Measurements from ENCODE around the gene DCHS2. TPM values are rescaled to one million over a fixed set of nuclear protein-coding genes. Genes with fewer than 3 reads are reported as not detected.

The DCHS2 gene
- total and polyA plus RNA-seq, 2 of the 8 experiments (the other 6 are each of a cell fraction or from before 2014, with no cell fraction given) = 0.54 to 2.6 TPM

GRCh38 chr4:154506253-154506652 lies 14.7 kb upstream of the DCHS2 start:
- Histone ChIP-seq H3K56ac (replicated peaks; ENCODE audit: insufficient read length, low read depth, low read length) (no peak overlapping the region), H2BK5ac (ENCODE audit: low read depth, low read length) (no peak overlapping the region), H3K18ac (ENCODE audit: extremely low read depth, low read length) (no peak overlapping the region), H3K4ac (replicated peaks; ENCODE audit: insufficient read length, low read depth, low read length) (no peak overlapping the region), H3K79me2 (ENCODE audit: control insufficient read depth in 1 of 2, insufficient read depth in 2 of 2, low read length in 2 of 2) (no peaks in the 10 kb centered on the region), H4K5ac (ENCODE audit: insufficient read length, low read depth, low read length) (no peak overlapping the region), H3K23me2 (ENCODE audit: low read depth, low read length) (no peaks in the 10 kb centered on the region), H3K4me2 (ENCODE audit: insufficient read depth in 1 of 2, low read depth in 2 of 2, low read length in 2 of 2) (no peak overlapping the region), H2AK5ac (ENCODE audit: low read depth, low read length) (no peak overlapping the region), H2BK15ac (ENCODE audit: low read length) (no peak overlapping the region), H3K4me3 (ENCODE audit: extremely low read depth in 1 of 4, insufficient read depth in 2 of 4, low read depth in 3 of 4, low read length in 4 of 4) (no peak overlapping the region), H3K27ac (ENCODE audit: low read depth, low read length) (no peak overlapping the region), H3K9ac (replicated peaks in 1 of 4; ENCODE audit: extremely low read depth in 1 of 4, low read depth in 3 of 4, low read length in 3 of 4) (no peak overlapping the region), H3K23ac (ENCODE audit: insufficient read length) (no peak overlapping the region), H2BK12ac (ENCODE audit: low read depth, low read length) (no peak overlapping the region), H2BK20ac (ENCODE audit: low read length) (no peak overlapping the region), H4K91ac (replicated peaks; ENCODE audit: insufficient read length, low read length) (no peak overlapping the region), H3K4me1 (replicated peaks in 1 of 4; ENCODE audit: control insufficient read depth in 3 of 4, insufficient read depth in 4 of 4, low read length in 3 of 4) (no peaks in the 10 kb centered on the region; a peak in 1 of 7 replicates), H2AFZ (ENCODE audit: low read length) (no peak overlapping the region), H4K8ac (ENCODE audit: extremely low read depth, insufficient read depth, low read length) (no peak overlapping the region), H3K14ac (ENCODE audit: insufficient read length) (no peak overlapping the region), H4K20me1 (replicated peaks in 1 of 2; ENCODE audit: control insufficient read depth in 1 of 2, insufficient read depth in 2 of 2, low read length in 2 of 2) (no peaks in the 10 kb centered on the region), H3K9me3 (ENCODE audit: insufficient read depth in 2 of 2, low read depth in 1 of 2, low read length in 1 of 2) (no peaks in the 10 kb centered on the region), H3K79me1 (ENCODE audit: low read depth, low read length) (no peaks in the 10 kb centered on the region), H3K27me3 (replicated peaks in 1 of 4; ENCODE audit: control insufficient read depth in 3 of 4, extremely low read depth in 1 of 4, insufficient read depth in 3 of 4, low read length in 3 of 4) (no peaks in the 10 kb centered on the region), H2BK120ac (replicated peaks; ENCODE audit: low read depth, low read length) (no peak overlapping the region), H3K36me3 (ENCODE audit: control insufficient read depth in 2 of 4, insufficient read depth in 4 of 4, low read length in 3 of 4) (no peaks in the 10 kb centered on the region)
- no peak for DNase-seq (ENCODE audit: low read depth in 1 of 2, low spot score in 2 of 2)
- 38% methylated on average over 2 of the region's 2 CpGs; no CpG with 5 or more reads in 1 of the 2 experiments for WGBS, 2 experiments (ENCODE audit: extremely low coverage in 1 of 2, insufficient coverage in 1 of 2, insufficient read length in 1 of 2, insufficient replicate concordance in 2 of 2, low coverage in 1 of 2, low lambda C conversion rate in 2 of 2, missing lambda C conversion rate in 1 of 2)
- CTCF ChIA-PET (ENCODE audit: partially characterized antibody) = interaction anchor here (0.8 to 9.6 kb wide), 33 partner anchors 10 to 726 kb away, joined by 3 to 97 read pairs (median 3); partner anchors contain the start of gene DCHS2
- peak; percentile 69 for FAIRE-seq
- TF ChIP-seq TAF1 (IDR thresholded peaks at IDR 0.05; ENCODE audit: low read depth, low read length) (no peak), CTCF (IDR thresholded peaks at IDR 0.05; ENCODE audit: control extremely low read depth in 1 of 3, insufficient read depth in 1 of 3, low read depth in 1 of 3, low read length in 3 of 3) (peak in 2 of 3 experiments; percentile 60 to 61; a peak in 3 of 4 replicates), POU5F1 (IDR thresholded peaks at IDR 0.05; ENCODE audit: low read depth, low read length) (no peak), RAD21 (IDR thresholded peaks at IDR 0.05 in 1 of 2, conservative IDR thresholded peaks at IDR 0.05 in 1 of 2; ENCODE audit: low read depth in 2 of 2, low read length in 2 of 2) (peak; percentile 68 to 70), CREB1 (IDR thresholded peaks at IDR 0.05) (no peak), POLR2AphosphoS5 (IDR thresholded peaks at IDR 0.05; ENCODE audit: low read depth, low read length) (no peak), SRF (IDR thresholded peaks at IDR 0.05; ENCODE audit: low read depth, low read length) (no peak), KDM4A (IDR thresholded peaks at IDR 0.05; ENCODE audit: low read depth, low read length, severe bottlenecking) (no peak), BACH1 (IDR thresholded peaks at IDR 0.05; ENCODE audit: low read length) (no peak)
- TF ChIP-seq, protein P1, sequence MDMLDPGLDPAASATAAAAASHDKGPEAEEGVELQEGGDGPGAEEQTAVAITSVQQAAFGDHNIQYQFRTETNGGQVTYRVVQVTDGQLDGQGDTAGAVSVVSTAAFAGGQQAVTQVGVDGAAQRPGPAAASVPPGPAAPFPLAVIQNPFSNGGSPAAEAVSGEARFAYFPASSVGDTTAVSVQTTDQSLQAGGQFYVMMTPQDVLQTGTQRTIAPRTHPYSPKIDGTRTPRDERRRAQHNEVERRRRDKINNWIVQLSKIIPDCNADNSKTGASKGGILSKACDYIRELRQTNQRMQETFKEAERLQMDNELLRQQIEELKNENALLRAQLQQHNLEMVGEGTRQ (IDR thresholded peaks at IDR 0.05; ENCODE audit: low read length) = no peak
- POLR2A ChIA-PET (ENCODE audit: partially characterized antibody) = interaction anchor here (0.6 kb wide), 1 partner anchor 10 kb away, joined by 3 read pairs; no protein-coding TSS in a partner anchor

Measured in H1 (cell line).